Calu3 (cell line): Measurements from ENCODE around the gene NKD1. TPM values are rescaled to one million over a fixed set of nuclear protein-coding genes. Genes with fewer than 3 reads are reported as not detected.

Experiments
- BruUV-seq: library from RNA; stranded (reverse); fragments of 400-500 nt; replicated peaks from 2 replicates; lab custom pipeline; 2021; lab: Mats Ljungman, UMichigan
- CTCF ChIA-PET: fragments of 300-600 bp; sonication (Branson Sonifier 250); formaldehyde crosslinking; loops from one replicate; lab custom pipeline; 2022; ENCODE audit warnings: antibody characterized with exemption; lab: Charles Lee
- DNase-seq: peaks from one replicate; pipeline ENCODE4 v3.0.0; 2022
- H3K27ac Mint-ChIP-seq: one replicate; pipeline ENCODE4 v1.8.0; 2022; ENCODE audit warnings: mixed read lengths; ENCODE audit not compliant: unreplicated experiment
- H3K27me3 Mint-ChIP-seq: one replicate; pipeline ENCODE4 v1.8.0; 2022; ENCODE audit warnings: mixed read lengths; ENCODE audit not compliant: unreplicated experiment
- H3K36me3 Mint-ChIP-seq: one replicate; pipeline ENCODE4 v1.8.0; 2022; ENCODE audit warnings: mild to moderate bottlenecking, moderate library complexity, mixed read lengths; ENCODE audit not compliant: insufficient read depth, unreplicated experiment
- H3K4me1 Mint-ChIP-seq: one replicate; pipeline ENCODE4 v1.8.0; 2022; ENCODE audit warnings: mild to moderate bottlenecking, low read depth, mixed read lengths; ENCODE audit not compliant: unreplicated experiment
- H3K4me3 Mint-ChIP-seq: one replicate; pipeline ENCODE4 v1.8.0; 2022; ENCODE audit warnings: mild to moderate bottlenecking, low read depth, moderate library complexity, mixed read lengths; ENCODE audit not compliant: unreplicated experiment
- H3K9me3 Mint-ChIP-seq: one replicate; pipeline ENCODE4 v1.8.0; 2022; ENCODE audit warnings: low read depth, mixed read lengths; ENCODE audit not compliant: unreplicated experiment
- CTCF ChIP-seq: fragments of 200-600 bp; IDR thresholded peaks from one replicate; pipeline ENCODE4 v1.8.0; 2022; ENCODE audit warnings: antibody characterized with exemption; ENCODE audit not compliant: unreplicated experiment
- intact Hi-C: fragments of 100-400 bp; cut with micrococcal nuclease; formaldehyde crosslinking; loops from one replicate; pipeline ENCODE4 v1.10.0; 2022; ENCODE audit not compliant: unreplicated experiment
- total RNA-seq: library from RNA; stranded (reverse); gene quantifications from 2 replicates; pipeline ENCODE4 v1.2.3, GENCODE V29; 2022

The NKD1 gene
- total RNA-seq, 1 experiment from 2014 or later, result 0.31 TPM

GRCh38 chr16:50592996-50593395 lies 44.8 kb downstream of the NKD1 start:
- intact Hi-C loops, result loop anchor here (1.0 kb wide), 1 partner anchor 213 kb away; no protein-coding TSS in a partner anchor
- Mint-ChIP-seq H3K36me3 (no peaks in the 10 kb centered on the region), H3K4me3 (no peak overlapping the region), H3K27me3 (peaks cover 97% of the 10 kb centered on the region), H3K4me1 (no peaks in the 10 kb centered on the region), H3K27ac (no peak overlapping the region), H3K9me3 (no peaks in the 10 kb centered on the region)
- CTCF ChIA-PET, result no interaction called here
- BruUV-seq, result no TSS peak
- no peak for TF ChIP-seq CTCF
- DNase-seq, result no peak

- H3K27me3 Mint-ChIP-seq, result peaks cover 100% of the 10 kb centered on the region
- H3K4me1 Mint-ChIP-seq, result no peaks in the 10 kb centered on the region
- intact Hi-C loops, result no loop called here
- no peak for DNase-seq
- H3K36me3 Mint-ChIP-seq, result no peaks in the 10 kb centered on the region
- no peak for TF ChIP-seq CTCF
- CTCF ChIA-PET, result no interaction called here
- BruUV-seq, result no TSS peak
- no peak overlapping the region for H3K4me3 Mint-ChIP-seq
- H3K9me3 Mint-ChIP-seq, result no peaks in the 10 kb centered on the region
- no peak overlapping the region for H3K27ac Mint-ChIP-seq
Observed at GRCh38 chr16:50593410-50594150, 45.4 kb downstream of the NKD1 start.

GRCh38 chr16:50594308-50595260 lies 46.4 kb downstream of the NKD1 start:
- TF ChIP-seq CTCF, result no peak
- BruUV-seq, result no TSS peak
- Mint-ChIP-seq H3K27me3 (peaks cover 100% of the 10 kb centered on the region), H3K4me3 (no peak overlapping the region), H3K27ac (no peak overlapping the region), H3K4me1 (no peaks in the 10 kb centered on the region), H3K9me3 (no peaks in the 10 kb centered on the region), H3K36me3 (no peaks in the 10 kb centered on the region)
- DNase-seq, result no peak
- CTCF ChIA-PET, result no interaction called here
- intact Hi-C loops, result no loop called here

DNA sequence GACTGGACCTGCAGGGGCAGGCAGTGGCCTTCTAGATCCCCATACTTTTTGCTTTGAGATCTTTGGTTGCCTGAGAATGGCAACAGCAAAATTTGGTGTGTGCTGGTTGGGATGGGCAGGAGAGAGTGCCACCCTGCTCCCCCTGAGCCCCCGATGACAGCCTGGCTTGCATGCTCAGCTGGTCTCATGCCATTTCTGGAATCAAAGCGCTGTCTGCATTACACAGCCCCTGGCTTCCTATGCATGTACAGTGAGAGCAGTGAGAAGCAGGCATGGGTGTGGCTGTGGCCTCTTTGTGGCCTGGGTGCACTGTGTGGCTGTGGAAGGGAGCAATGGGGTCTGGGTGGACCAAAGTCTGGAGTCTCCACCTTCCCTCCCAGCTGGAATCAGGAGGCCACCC lies 47.7 kb downstream of the NKD1 start:
- peaks cover 100% of the 10 kb centered on the region for H3K27me3 Mint-ChIP-seq
- intact Hi-C loops, result no loop called here
- no peak overlapping the region for H3K4me3 Mint-ChIP-seq
- no peak overlapping the region for H3K27ac Mint-ChIP-seq
- CTCF ChIA-PET, result no interaction called here
- no peak for TF ChIP-seq CTCF
- no peak for DNase-seq
- H3K36me3 Mint-ChIP-seq, result no peaks in the 10 kb centered on the region
- BruUV-seq, result no TSS peak
- H3K4me1 Mint-ChIP-seq, result no peaks in the 10 kb centered on the region
- no peaks in the 10 kb centered on the region for H3K9me3 Mint-ChIP-seq
